GM19193 (cell line): Measurements from ENCODE around the gene TMEM181.

Source experiments
- POLR2A ChIP-seq: IDR thresholded peaks from 4 replicates; pipeline ENCODE4 v1.6.1; 2011; ENCODE audit not compliant: insufficient read depth, insufficient read length; ENCODE audit errors: extremely low read depth

Gene TMEM181

GRCh38 chr6:158558415-158559306 lies 1.2 kb upstream of the TMEM181 start:
- TF ChIP-seq POLR2A, result no peak

- TF ChIP-seq POLR2A, result no peak
These were observed 475 bp upstream of the TMEM181 start for GRCh38 chr6:158559338-158559894.

GRCh38 chr6:158560836-158561320 lies 987 bp downstream of the TMEM181 start:
- TF ChIP-seq POLR2A, result no peak

- no peak for TF ChIP-seq POLR2A
These were observed 1.5 kb downstream of the TMEM181 start for GRCh38 chr6:158561321-158561884.

- TF ChIP-seq POLR2A, result no peak
These were observed 2.0 kb downstream of the TMEM181 start for GRCh38 chr6:158561938-158562337.

GRCh38 chr6:158564243-158565121 lies 4.6 kb downstream of the TMEM181 start:
- no peak for TF ChIP-seq POLR2A

- no peak for TF ChIP-seq POLR2A
These were observed 5.2 kb downstream of the TMEM181 start for GRCh38 chr6:158565122-158565429.

- TF ChIP-seq POLR2A, result no peak
These were observed 5.7 kb downstream of the TMEM181 start for GRCh38 chr6:158565482-158566040.

GRCh38 chr6:158566207-158566818 lies 6.4 kb downstream of the TMEM181 start:
- no peak for TF ChIP-seq POLR2A

- no peak for TF ChIP-seq POLR2A
These were observed 7.3 kb downstream of the TMEM181 start for GRCh38 chr6:158567152-158567551.

- TF ChIP-seq POLR2A, result no peak
These were observed 8.0 kb downstream of the TMEM181 start for GRCh38 chr6:158567871-158568401.

GRCh38 chr6:158568549-158568948 lies 8.7 kb downstream of the TMEM181 start:
- TF ChIP-seq POLR2A, result no peak

- no peak for TF ChIP-seq POLR2A
These were observed 9.1 kb downstream of the TMEM181 start for GRCh38 chr6:158569036-158569435.

GRCh38 chr6:158570681-158570962 lies 10.7 kb downstream of the TMEM181 start:
- no peak for TF ChIP-seq POLR2A
